Measurements from ENCODE around the gene PNKD.

The PNKD gene

DNA sequence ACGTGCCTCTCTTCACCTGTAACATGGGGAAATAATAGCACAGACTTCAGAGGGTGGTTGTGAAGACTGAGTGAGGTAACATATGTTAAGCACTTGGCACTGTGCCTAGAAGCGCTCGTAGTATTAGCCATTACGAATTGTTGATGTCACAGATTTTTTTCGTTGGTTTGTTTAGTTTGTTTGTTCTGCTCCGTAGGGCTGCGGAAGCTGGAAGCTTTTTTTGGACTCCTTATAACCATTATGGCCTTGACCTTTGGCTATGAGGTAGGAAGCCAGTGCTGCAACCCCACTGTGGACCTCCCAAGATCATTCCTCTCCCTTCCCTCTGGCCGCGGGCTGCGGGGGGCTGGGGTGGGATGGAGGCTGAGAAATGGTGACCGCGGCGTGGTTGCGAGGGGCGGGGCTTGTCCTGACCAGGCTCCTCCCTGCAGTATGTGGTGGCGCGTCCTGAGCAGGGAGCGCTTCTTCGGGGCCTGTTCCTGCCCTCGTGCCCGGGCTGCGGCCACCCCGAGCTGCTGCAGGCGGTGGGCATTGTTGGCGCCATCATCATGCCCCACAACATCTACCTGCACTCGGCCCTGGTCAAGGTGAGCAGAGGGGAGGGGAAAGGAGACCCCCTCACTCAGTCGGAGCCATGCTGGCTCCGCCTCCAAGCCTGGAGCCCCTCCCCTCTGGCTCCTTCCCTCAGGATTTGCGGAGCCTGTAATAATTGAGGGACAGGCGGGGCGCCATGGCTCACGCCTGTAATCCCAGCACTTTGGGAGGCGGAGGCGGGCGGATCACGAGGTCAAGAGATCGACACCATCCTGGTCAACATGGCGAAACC, 117.3 kb downstream of the PNKD start:
- H3K79me2 ChIP-seq (ENCODE audit: control insufficient read depth, insufficient read depth, low read length, poor library complexity) = no peaks in the 10 kb centered on the region
- no peak overlapping the region for H3K23ac ChIP-seq (ENCODE audit: low read length)
- H3K9ac ChIP-seq (ENCODE audit: low read length) = no peak overlapping the region
- WGBS (ENCODE audit: extremely low coverage, insufficient coverage, insufficient read length) = no CpG with 5 or more reads among the region's 38 CpGs
- no peak overlapping the region for H3K18ac ChIP-seq (ENCODE audit: low read length)
- H3K9me3 ChIP-seq (ENCODE audit: insufficient read depth, low read depth, low read length) = peaks cover 2% of the 10 kb centered on the region
- H4K8ac ChIP-seq (ENCODE audit: low read depth, low read length) = no peak overlapping the region
- peaks cover 2% of the 10 kb centered on the region for H3K79me1 ChIP-seq (ENCODE audit: low read length)
- no peak overlapping the region for H2BK12ac ChIP-seq (ENCODE audit: low read length)
- H3K4me1 ChIP-seq (ENCODE audit: control insufficient read depth in 1 of 2, insufficient read depth in 2 of 2, low read length in 2 of 2) = peaks cover 2 to 3% of the 10 kb centered on the region in 2 experiments
- peak overlapping the region; percentile 9 for H2AFZ ChIP-seq (ENCODE audit: insufficient read depth, low read length, poor library complexity)
- H4K91ac ChIP-seq (ENCODE audit: low read depth, low read length) = no peak overlapping the region
- no peak overlapping the region for H4K12ac ChIP-seq (ENCODE audit: low read depth, low read length)
- peak overlapping the region; percentile 44 for H3K4me3 ChIP-seq (ENCODE audit: low read depth, low read length)
- H2BK5ac ChIP-seq (ENCODE audit: low read depth, low read length, poor library complexity) = no peak overlapping the region
- H3K14ac ChIP-seq (ENCODE audit: low read length) = no peak overlapping the region
- no peak overlapping the region for H2BK120ac ChIP-seq (ENCODE audit: insufficient read depth, low read length, poor library complexity)
- peak overlapping the region; percentile 62 for H3K4me2 ChIP-seq (ENCODE audit: low read length)
- no peaks in the 10 kb centered on the region for H3K36me3 ChIP-seq (ENCODE audit: control insufficient read depth in 1 of 2, insufficient read depth in 2 of 2, low read length in 2 of 2)
- no peak overlapping the region for H2AK5ac ChIP-seq (ENCODE audit: low read length)
- H3K27ac ChIP-seq (ENCODE audit: low read depth, low read length) = no peak overlapping the region
- no peak overlapping the region for H3K4ac ChIP-seq (ENCODE audit: low read depth, low read length)
- peak; percentile 61 to 86 for DNase-seq
- H3K27me3 ChIP-seq (ENCODE audit: insufficient read depth, low read length) = no peaks in the 10 kb centered on the region

DNA sequence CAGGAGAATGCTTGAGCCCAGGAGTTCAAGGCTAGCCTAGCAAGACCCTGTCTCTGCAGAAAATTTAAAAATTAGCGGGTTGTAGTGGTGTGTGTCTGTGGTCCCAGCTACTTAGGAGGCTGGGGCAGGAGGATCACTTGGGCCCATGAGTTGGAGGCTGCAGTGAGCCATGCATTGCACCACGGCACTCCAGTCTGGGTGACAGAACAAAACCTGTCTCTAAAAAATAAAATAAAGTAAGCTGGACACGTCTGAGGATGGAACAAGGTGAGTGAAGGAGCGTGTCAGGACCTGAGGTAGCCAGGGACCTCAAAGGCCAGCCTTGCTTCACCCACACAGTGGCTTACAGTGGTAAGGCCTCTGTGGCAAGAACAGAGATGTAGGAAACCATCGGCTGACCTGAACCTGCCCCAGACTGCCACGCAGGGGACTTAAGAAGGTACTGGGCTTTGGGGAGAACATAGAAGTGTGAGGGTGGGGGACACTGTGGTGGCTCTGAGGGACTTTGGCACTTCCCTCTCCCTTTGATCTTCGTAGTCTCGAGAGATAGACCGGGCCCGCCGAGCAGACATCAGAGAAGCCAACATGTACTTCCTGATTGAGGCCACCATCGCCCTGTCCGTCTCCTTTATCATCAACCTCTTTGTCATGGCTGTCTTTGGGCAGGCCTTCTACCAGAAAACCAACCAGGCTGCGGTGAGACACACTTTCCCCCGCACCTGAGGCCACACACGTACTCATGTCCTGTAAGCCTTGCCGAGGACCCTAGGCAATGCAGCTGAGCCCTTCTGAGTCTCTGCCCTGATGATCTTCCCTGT, 119.2 kb downstream of the PNKD start:
- no peaks in the 10 kb centered on the region for H3K79me2 ChIP-seq (ENCODE audit: control insufficient read depth, insufficient read depth, low read length, poor library complexity)
- no peak overlapping the region for H3K4me2 ChIP-seq (ENCODE audit: low read length)
- no peak overlapping the region for H4K91ac ChIP-seq (ENCODE audit: low read depth, low read length)
- H2BK5ac ChIP-seq (ENCODE audit: low read depth, low read length, poor library complexity) = no peak overlapping the region
- H3K79me1 ChIP-seq (ENCODE audit: low read length) = peaks cover 2% of the 10 kb centered on the region
- no peaks in the 10 kb centered on the region for H3K27me3 ChIP-seq (ENCODE audit: insufficient read depth, low read length)
- H3K4ac ChIP-seq (ENCODE audit: low read depth, low read length) = no peak overlapping the region
- H3K23ac ChIP-seq (ENCODE audit: low read length) = no peak overlapping the region
- no peak overlapping the region for H3K4me3 ChIP-seq (ENCODE audit: low read depth, low read length)
- H4K12ac ChIP-seq (ENCODE audit: low read depth, low read length) = no peak overlapping the region
- no peak overlapping the region for H3K14ac ChIP-seq (ENCODE audit: low read length)
- no peak overlapping the region for H3K9ac ChIP-seq (ENCODE audit: low read length)
- no CpG with 5 or more reads among the region's 17 CpGs for WGBS (ENCODE audit: extremely low coverage, insufficient coverage, insufficient read length)
- no peak overlapping the region for H2AK5ac ChIP-seq (ENCODE audit: low read length)
- no peak overlapping the region for H4K8ac ChIP-seq (ENCODE audit: low read depth, low read length)
- no peak overlapping the region for H3K27ac ChIP-seq (ENCODE audit: low read depth, low read length)
- H3K18ac ChIP-seq (ENCODE audit: low read length) = no peak overlapping the region
- H3K9me3 ChIP-seq (ENCODE audit: insufficient read depth, low read depth, low read length) = peaks cover 2% of the 10 kb centered on the region
- no peak overlapping the region for H2BK12ac ChIP-seq (ENCODE audit: low read length)
- H3K36me3 ChIP-seq (ENCODE audit: control insufficient read depth in 1 of 2, insufficient read depth in 2 of 2, low read length in 2 of 2) = no peaks in the 10 kb centered on the region
- DNase-seq = no peak
- no peak overlapping the region for H2AFZ ChIP-seq (ENCODE audit: insufficient read depth, low read length, poor library complexity)
- peaks cover 2 to 3% of the 10 kb centered on the region in 2 experiments for H3K4me1 ChIP-seq (ENCODE audit: control insufficient read depth in 1 of 2, insufficient read depth in 2 of 2, low read length in 2 of 2)
- H2BK120ac ChIP-seq (ENCODE audit: insufficient read depth, low read length, poor library complexity) = no peak overlapping the region

DNA sequence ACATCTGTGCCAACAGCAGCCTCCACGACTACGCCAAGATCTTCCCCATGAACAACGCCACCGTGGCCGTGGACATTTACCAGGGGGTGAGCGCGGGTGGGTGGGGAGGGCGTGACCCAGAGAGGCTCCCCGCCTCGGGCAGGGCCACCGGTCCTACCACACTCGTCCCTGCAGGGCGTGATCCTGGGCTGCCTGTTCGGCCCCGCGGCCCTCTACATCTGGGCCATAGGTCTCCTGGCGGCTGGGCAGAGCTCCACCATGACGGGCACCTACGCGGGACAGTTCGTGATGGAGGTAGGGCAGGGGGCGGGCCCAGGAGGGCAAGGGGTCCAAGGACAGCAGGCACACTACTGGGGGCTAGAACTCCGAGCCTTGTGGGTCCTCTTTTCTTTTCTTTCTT, 120.9 kb downstream of the PNKD start:
- no peak overlapping the region for H3K18ac ChIP-seq (ENCODE audit: low read length)
- peaks cover under 1% of the 10 kb centered on the region for H3K79me2 ChIP-seq (ENCODE audit: control insufficient read depth, insufficient read depth, low read length, poor library complexity)
- H3K4me3 ChIP-seq (ENCODE audit: low read depth, low read length) = no peak overlapping the region
- H3K4ac ChIP-seq (ENCODE audit: low read depth, low read length) = no peak overlapping the region
- H3K4me2 ChIP-seq (ENCODE audit: low read length) = no peak overlapping the region
- no peak overlapping the region for H2AK5ac ChIP-seq (ENCODE audit: low read length)
- H3K9ac ChIP-seq (ENCODE audit: low read length) = no peak overlapping the region
- no peak overlapping the region for H2BK12ac ChIP-seq (ENCODE audit: low read length)
- no CpG with 5 or more reads among the region's 23 CpGs for WGBS (ENCODE audit: extremely low coverage, insufficient coverage, insufficient read length)
- no peak overlapping the region for H4K91ac ChIP-seq (ENCODE audit: low read depth, low read length)
- H3K27ac ChIP-seq (ENCODE audit: low read depth, low read length) = no peak overlapping the region
- H4K8ac ChIP-seq (ENCODE audit: low read depth, low read length) = no peak overlapping the region
- H3K27me3 ChIP-seq (ENCODE audit: insufficient read depth, low read length) = no peaks in the 10 kb centered on the region
- peak in 1 of 2 donors; percentile 60 for DNase-seq
- H3K14ac ChIP-seq (ENCODE audit: low read length) = no peak overlapping the region
- H2BK5ac ChIP-seq (ENCODE audit: low read depth, low read length, poor library complexity) = no peak overlapping the region
- peaks cover 3% of the 10 kb centered on the region for H3K79me1 ChIP-seq (ENCODE audit: low read length)
- H3K9me3 ChIP-seq (ENCODE audit: insufficient read depth, low read depth, low read length) = peaks cover 2% of the 10 kb centered on the region
- H2AFZ ChIP-seq (ENCODE audit: insufficient read depth, low read length, poor library complexity) = no peak overlapping the region
- no peaks in the 10 kb centered on the region for H3K36me3 ChIP-seq (ENCODE audit: control insufficient read depth in 1 of 2, insufficient read depth in 2 of 2, low read length in 2 of 2)
- no peak overlapping the region for H4K12ac ChIP-seq (ENCODE audit: low read depth, low read length)
- peaks cover 3 to 5% of the 10 kb centered on the region in 2 experiments for H3K4me1 ChIP-seq (ENCODE audit: control insufficient read depth in 1 of 2, insufficient read depth in 2 of 2, low read length in 2 of 2)
- H2BK120ac ChIP-seq (ENCODE audit: insufficient read depth, low read length, poor library complexity) = no peak overlapping the region
- H3K23ac ChIP-seq (ENCODE audit: low read length) = no peak overlapping the region

DNA sequence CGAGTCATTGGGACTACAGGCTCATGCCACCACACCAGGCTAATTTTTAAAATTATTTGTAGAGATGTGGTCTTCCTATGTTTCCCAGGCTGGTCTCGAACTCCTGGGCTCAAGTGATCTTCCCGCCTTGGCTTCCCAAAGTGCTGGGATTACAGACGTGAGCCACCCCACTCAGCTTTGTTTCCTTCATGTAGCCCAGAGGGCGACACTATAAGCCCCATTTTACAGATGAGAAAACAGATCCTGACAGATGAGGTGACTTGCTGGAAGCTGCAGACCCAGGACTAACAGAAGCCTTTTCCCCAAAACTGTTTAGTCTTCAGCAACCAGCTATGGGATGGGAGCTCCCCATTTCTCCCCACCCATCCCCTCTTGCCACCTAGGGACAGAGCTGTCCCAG, 122.1 kb downstream of the PNKD start:
- Histone ChIP-seq H3K79me1 (ENCODE audit: low read length) (peaks cover 12% of the 10 kb centered on the region), H3K9me3 (ENCODE audit: insufficient read depth, low read depth, low read length) (peaks cover 2% of the 10 kb centered on the region), H3K14ac (ENCODE audit: low read length) (no peak overlapping the region), H3K4me2 (ENCODE audit: low read length) (no peak overlapping the region), H3K27ac (ENCODE audit: low read depth, low read length) (no peak overlapping the region), H3K79me2 (ENCODE audit: control insufficient read depth, insufficient read depth, low read length, poor library complexity) (peaks cover 2% of the 10 kb centered on the region), H2AK5ac (ENCODE audit: low read length) (no peak overlapping the region), H2BK12ac (ENCODE audit: low read length) (no peak overlapping the region), H3K36me3 (ENCODE audit: control insufficient read depth in 1 of 2, insufficient read depth in 2 of 2, low read length in 2 of 2) (no peaks in the 10 kb centered on the region), H4K91ac (ENCODE audit: low read depth, low read length) (no peak overlapping the region), H4K12ac (ENCODE audit: low read depth, low read length) (no peak overlapping the region), H3K18ac (ENCODE audit: low read length) (no peak overlapping the region), H2BK5ac (ENCODE audit: low read depth, low read length, poor library complexity) (no peak overlapping the region), H3K27me3 (ENCODE audit: insufficient read depth, low read length) (no peaks in the 10 kb centered on the region), H3K4ac (ENCODE audit: low read depth, low read length) (no peak overlapping the region), H2AFZ (ENCODE audit: insufficient read depth, low read length, poor library complexity) (no peak overlapping the region), H2BK120ac (ENCODE audit: insufficient read depth, low read length, poor library complexity) (no peak overlapping the region), H3K9ac (ENCODE audit: low read length) (no peak overlapping the region), H3K23ac (ENCODE audit: low read length) (no peak overlapping the region), H3K4me3 (ENCODE audit: low read depth, low read length) (no peak overlapping the region), H3K4me1 (ENCODE audit: control insufficient read depth in 1 of 2, insufficient read depth in 2 of 2, low read length in 2 of 2) (peaks cover 13% of the 10 kb centered on the region in 2 experiments), H4K8ac (ENCODE audit: low read depth, low read length) (no peak overlapping the region)
- no peak for DNase-seq
- WGBS (ENCODE audit: extremely low coverage, insufficient coverage, insufficient read length) = no CpG with 5 or more reads among the region's 5 CpGs
